Stimulated activated memory B cell treated with anti-CD40 and anti-IgM and Interleukin-4, amounts not matched to agents 10 μg/mL and 1 μg/mL and 100 μg/mL, for 72 hours (primary cell): ENCODE data around the gene DLX2.
"Not testable (repeated sequence)": the region's sequence is repeated elsewhere in the genome, so short reads cannot be mapped to it uniquely, and the experiment has no call there.

Experiments
- ATAC-seq: fragments of 150-1000 bp; cut with Tn5 transposase; 2 replicates; pipeline ENCODE4 v1.10.0; 2021
- H3K27ac Mint-ChIP-seq: one replicate; pipeline ENCODE4 v1.8.0; 2022; ENCODE audit warnings: mild to moderate bottlenecking, mixed read lengths
- H3K27me3 Mint-ChIP-seq: one replicate; pipeline ENCODE4 v1.8.0; 2022; ENCODE audit warnings: mixed read lengths
- H3K36me3 Mint-ChIP-seq: one replicate; pipeline ENCODE4 v1.8.0; 2022; ENCODE audit warnings: mixed read lengths
- H3K4me1 Mint-ChIP-seq: one replicate; pipeline ENCODE4 v1.8.0; 2022; ENCODE audit warnings: mixed read lengths
- H3K4me3 Mint-ChIP-seq: one replicate; pipeline ENCODE4 v1.8.0; 2022; ENCODE audit warnings: mild to moderate bottlenecking, moderate library complexity, mixed read lengths
- H3K9me3 Mint-ChIP-seq: one replicate; pipeline ENCODE4 v1.8.0; 2022; ENCODE audit warnings: mixed read lengths

DLX2 gene

GRCh38 chr2:172114176-172114575, 11.5 kb upstream of the DLX2 start:
- not testable (repeated sequence) for ATAC-seq, H3K27ac Mint-ChIP-seq, H3K36me3 Mint-ChIP-seq, H3K9me3 Mint-ChIP-seq, H3K4me3 Mint-ChIP-seq, H3K4me1 Mint-ChIP-seq
- H3K27me3 Mint-ChIP-seq, result peaks cover 57% of the 10 kb centered on the region

- ATAC-seq, result no peak
- peaks cover 7% of the 10 kb centered on the region for H3K4me1 Mint-ChIP-seq
- H3K9me3 Mint-ChIP-seq, result no peaks in the 10 kb centered on the region
- peaks cover 55% of the 10 kb centered on the region for H3K27me3 Mint-ChIP-seq
- H3K36me3 Mint-ChIP-seq, result no peaks in the 10 kb centered on the region
- no peak overlapping the region for H3K27ac Mint-ChIP-seq
- H3K4me3 Mint-ChIP-seq, result no peak overlapping the region
These were observed 10.9 kb upstream of the DLX2 start for GRCh38 chr2:172113617-172114016.

- H3K36me3 Mint-ChIP-seq, result peaks cover 8% of the 10 kb centered on the region
- H3K27me3 Mint-ChIP-seq, result peaks cover 73% of the 10 kb centered on the region
- no peak for ATAC-seq
- peaks cover 19% of the 10 kb centered on the region for H3K4me1 Mint-ChIP-seq
- H3K27ac Mint-ChIP-seq, result no peak overlapping the region
- no peak overlapping the region for H3K4me3 Mint-ChIP-seq
- H3K9me3 Mint-ChIP-seq, result no peaks in the 10 kb centered on the region
These were observed 7.5 kb upstream of the DLX2 start for GRCh38 chr2:172109988-172110811.

GRCh38 chr2:172109256-172109987, 6.7 kb upstream of the DLX2 start:
- Mint-ChIP-seq H3K36me3 (peaks cover 8% of the 10 kb centered on the region), H3K27ac (no peak overlapping the region), H3K4me1 (peaks cover 19% of the 10 kb centered on the region), H3K9me3 (no peaks in the 10 kb centered on the region), H3K27me3 (peaks cover 73% of the 10 kb centered on the region), H3K4me3 (no peak overlapping the region)
- no peak for ATAC-seq

- no peaks in the 10 kb centered on the region for H3K9me3 Mint-ChIP-seq
- no peak overlapping the region for H3K4me3 Mint-ChIP-seq
- peaks cover 25% of the 10 kb centered on the region for H3K4me1 Mint-ChIP-seq
- ATAC-seq, result no peak
- no peak overlapping the region for H3K27ac Mint-ChIP-seq
- H3K36me3 Mint-ChIP-seq, result peaks cover 8% of the 10 kb centered on the region
- peaks cover 73% of the 10 kb centered on the region for H3K27me3 Mint-ChIP-seq
These were observed 5.9 kb upstream of the DLX2 start for GRCh38 chr2:172108587-172108930.

GRCh38 chr2:172107690-172108586, 5.2 kb upstream of the DLX2 start:
- Mint-ChIP-seq H3K9me3 (no peaks in the 10 kb centered on the region), H3K4me1 (peaks cover 30% of the 10 kb centered on the region)
- ATAC-seq, result no peak

GRCh38 chr2:172106108-172106961, 3.6 kb upstream of the DLX2 start:
- Mint-ChIP-seq H3K27ac (no peak overlapping the region), H3K36me3 (peaks cover 8% of the 10 kb centered on the region), H3K9me3 (no peaks in the 10 kb centered on the region), H3K27me3 (peaks cover 88% of the 10 kb centered on the region), H3K4me1 (peaks cover 46% of the 10 kb centered on the region), H3K4me3 (no peak overlapping the region)
- no peak for ATAC-seq

More at GRCh38 chr2:172107690-172108586, 5.2 kb upstream of the DLX2 start:
- Mint-ChIP-seq H3K27ac (no peak overlapping the region), H3K36me3 (peaks cover 8% of the 10 kb centered on the region), H3K4me3 (no peak overlapping the region), H3K27me3 (peaks cover 73% of the 10 kb centered on the region)

- peaks cover 47% of the 10 kb centered on the region for H3K4me1 Mint-ChIP-seq
- ATAC-seq, result no peak
- H3K27ac Mint-ChIP-seq, result no peak overlapping the region
- H3K9me3 Mint-ChIP-seq, result no peaks in the 10 kb centered on the region
- no peak overlapping the region for H3K4me3 Mint-ChIP-seq
- H3K36me3 Mint-ChIP-seq, result peaks cover 8% of the 10 kb centered on the region
- peaks cover 95% of the 10 kb centered on the region for H3K27me3 Mint-ChIP-seq
These were observed 2.9 kb upstream of the DLX2 start for GRCh38 chr2:172105471-172106107.

GRCh38 chr2:172103471-172104272, 972 bp upstream of the DLX2 start:
- Mint-ChIP-seq H3K27me3 (peaks cover 96% of the 10 kb centered on the region), H3K4me3 (peak overlapping the region; percentile 75), H3K27ac (no peak overlapping the region), H3K36me3 (peaks cover 8% of the 10 kb centered on the region), H3K4me1 (peaks cover 42% of the 10 kb centered on the region), H3K9me3 (peaks cover under 1% of the 10 kb centered on the region)
- ATAC-seq, result no peak

GRCh38 chr2:172101821-172102390, 794 bp downstream of the DLX2 start:
- H3K4me1 Mint-ChIP-seq, result peaks cover 41% of the 10 kb centered on the region
- no peak overlapping the region for H3K27ac Mint-ChIP-seq

GRCh38 chr2:172100935-172101820, 1.5 kb downstream of the DLX2 start:
- Mint-ChIP-seq H3K27me3 (peaks cover 95% of the 10 kb centered on the region), H3K9me3 (peaks cover 4% of the 10 kb centered on the region), H3K27ac (no peak overlapping the region), H3K36me3 (no peaks in the 10 kb centered on the region), H3K4me1 (peaks cover 45% of the 10 kb centered on the region), H3K4me3 (peak overlapping the region; percentile 76)
- ATAC-seq, result no peak

More at GRCh38 chr2:172101821-172102390, 794 bp downstream of the DLX2 start:
- Mint-ChIP-seq H3K27me3 (peaks cover 95% of the 10 kb centered on the region), H3K36me3 (no peaks in the 10 kb centered on the region), H3K4me3 (peak overlapping the region; percentile 76), H3K9me3 (peaks cover 4% of the 10 kb centered on the region)
- ATAC-seq, result peak; percentile 16

- Mint-ChIP-seq H3K27ac (no peak overlapping the region), H3K27me3 (peaks cover 95% of the 10 kb centered on the region), H3K4me1 (peaks cover 53% of the 10 kb centered on the region), H3K4me3 (peak overlapping the region; percentile 44), H3K36me3 (no peaks in the 10 kb centered on the region), H3K9me3 (peaks cover 4% of the 10 kb centered on the region)
- no peak for ATAC-seq
These were observed 2.4 kb downstream of the DLX2 start for GRCh38 chr2:172100080-172100934.
